ENCODE measurements around the gene GAREM1.

GAREM1 gene

GRCh38 chr18:32422978-32423740 lies 47.5 kb downstream of the GAREM1 start:
- DNase-seq = no peak

- no peak for DNase-seq
Measured at GRCh38 chr18:32422201-32422600, 48.5 kb downstream of the GAREM1 start.

- DNase-seq = no peak
Measured at GRCh38 chr18:32420084-32420750, 50.5 kb downstream of the GAREM1 start.

GRCh38 chr18:32418148-32418547 lies 52.5 kb downstream of the GAREM1 start:
- DNase-seq = no peak

- DNase-seq = no peak
Measured at GRCh38 chr18:32405588-32405987, 65.1 kb downstream of the GAREM1 start.

GRCh38 chr18:32401621-32402020 lies 69.1 kb downstream of the GAREM1 start:
- DNase-seq = no peak

- no peak for DNase-seq
Measured at GRCh38 chr18:32393407-32393806, 77.3 kb downstream of the GAREM1 start.

GRCh38 chr18:32391126-32391525 lies 79.6 kb downstream of the GAREM1 start:
- no peak for DNase-seq

- no peak for DNase-seq
Measured at GRCh38 chr18:32389858-32390257, 80.8 kb downstream of the GAREM1 start.

GRCh38 chr18:32389191-32389590 lies 81.5 kb downstream of the GAREM1 start:
- DNase-seq = no peak

GRCh38 chr18:32386471-32386870 lies 84.2 kb downstream of the GAREM1 start:
- DNase-seq = no peak

- no peak for DNase-seq
Measured at GRCh38 chr18:32383050-32383819, 87.4 kb downstream of the GAREM1 start.

- no peak for DNase-seq
Measured at GRCh38 chr18:32381761-32382160, 88.9 kb downstream of the GAREM1 start.

GRCh38 chr18:32380559-32380958 lies 90.1 kb downstream of the GAREM1 start:
- DNase-seq = no peak

GRCh38 chr18:32379891-32380290 lies 90.8 kb downstream of the GAREM1 start:
- no peak for DNase-seq

- no peak for DNase-seq
Measured at GRCh38 chr18:32378705-32379104, 92.0 kb downstream of the GAREM1 start.

- no peak for DNase-seq
Measured at GRCh38 chr18:32373995-32374394, 96.7 kb downstream of the GAREM1 start.

- DNase-seq = no peak
Measured at GRCh38 chr18:32373505-32373904, 97.2 kb downstream of the GAREM1 start.

- DNase-seq = no peak
Measured at GRCh38 chr18:32372381-32373061, 98.2 kb downstream of the GAREM1 start.

- DNase-seq = no peak
Measured at GRCh38 chr18:32372047-32372380, 98.7 kb downstream of the GAREM1 start.

GRCh38 chr18:32371384-32371783 lies 99.3 kb downstream of the GAREM1 start:
- no peak for DNase-seq

- DNase-seq = no peak
Measured at GRCh38 chr18:32368991-32369390, 101.7 kb downstream of the GAREM1 start.

- DNase-seq = no peak
Measured at GRCh38 chr18:32368170-32368569, 102.5 kb downstream of the GAREM1 start.

Measured in NCI-H2081 treated with DMSO at 0.1 percent for 48 hours (cell line).